Neural progenitor cell (in vitro differentiated cells): ENCODE measurements around the gene OBP2A. TPM values are rescaled to one million over a fixed set of nuclear protein-coding genes. Genes with fewer than 3 reads are reported as not detected.

ENCODE experiments used
- DNase-seq: peaks from one replicate; pipeline ENCODE4 v3.0.0-alpha.2; 2016; ENCODE audit warnings: low spot score
- H2AFZ ChIP-seq: fragments of 200-600 bp; sonication (generic); replicated peaks from 2 replicates; pipeline ENCODE4 v1.6.1; 2016; ENCODE audit warnings: antibody characterized with exemption
- H3F3A ChIP-seq: fragments of 200-600 bp; sonication (generic); 2 replicates; pipeline ENCODE4 v1.6.1; 2016; ENCODE audit warnings: antibody characterized with exemption, low read depth
- H3K27ac ChIP-seq: fragments of 200-600 bp; sonication (generic); 2 replicates; pipeline ENCODE4 v1.5.1; 2016; ENCODE audit warnings: mild to moderate bottlenecking
- H3K27me3 ChIP-seq: fragments of 200-600 bp; sonication (generic); 2 replicates; pipeline ENCODE4 v1.6.1; 2016; ENCODE audit warnings: mild to moderate bottlenecking, moderate library complexity
- H3K36me3 ChIP-seq: fragments of 200-600 bp; sonication (generic); 2 replicates; pipeline ENCODE4 v1.5.1; 2016
- H3K4me1 ChIP-seq: fragments of 200-600 bp; sonication (generic); 2 replicates; pipeline ENCODE4 v1.6.1; 2016; ENCODE audit warnings: mixed run types
- H3K4me2 ChIP-seq: fragments of 200-600 bp; sonication (generic); 2 replicates; pipeline ENCODE4 v1.6.1; 2016
- H3K4me3 ChIP-seq: fragments of 200-600 bp; sonication (generic); 2 replicates; pipeline ENCODE4 v1.5.1; 2016
- H3K79me2 ChIP-seq: fragments of 200-600 bp; sonication (generic); 2 replicates; pipeline ENCODE4 v1.6.1; 2016; ENCODE audit warnings: low read depth
- H3K9ac ChIP-seq: fragments of 200-600 bp; sonication (generic); 2 replicates; pipeline ENCODE4 v1.6.1; 2016
- H3K9me3 ChIP-seq: fragments of 200-600 bp; sonication (generic); 2 replicates; pipeline ENCODE4 v1.5.1; 2016; ENCODE audit warnings: low read depth
- H4K20me1 ChIP-seq: fragments of 200-600 bp; sonication (generic); 2 replicates; pipeline ENCODE4 v1.6.1; 2016; ENCODE audit warnings: low read depth
- H3K27ac Mint-ChIP-seq: 3 replicates; pipeline ENCODE4 v1.8.0; 2021; ENCODE audit warnings: mixed read lengths
- H3K27me3 Mint-ChIP-seq: 2 replicates; pipeline ENCODE4 v1.8.0; 2022; ENCODE audit warnings: low read depth, mild to moderate bottlenecking, inconsistent platforms, moderate library complexity, mixed read lengths; ENCODE audit not compliant: insufficient read depth
- H3K36me3 Mint-ChIP-seq: 3 replicates; pipeline ENCODE4 v1.8.0; 2021; ENCODE audit warnings: mixed read lengths
- H3K4me1 Mint-ChIP-seq: 3 replicates; pipeline ENCODE4 v1.8.0; 2021; ENCODE audit warnings: mixed read lengths
- H3K4me3 Mint-ChIP-seq: 3 replicates; pipeline ENCODE4 v1.8.0; 2021; ENCODE audit warnings: mild to moderate bottlenecking, moderate library complexity, mixed read lengths
- H3K9me3 Mint-ChIP-seq: 3 replicates; pipeline ENCODE4 v1.8.0; 2020; ENCODE audit warnings: mixed read lengths
- CTCF ChIP-seq: fragments of 200-600 bp; sonication (generic); IDR thresholded peaks from 2 replicates; pipeline ENCODE4 v1.5.1; 2017; ENCODE audit warnings: antibody characterized with exemption, mild to moderate bottlenecking
- EZH2 ChIP-seq: fragments of 200-600 bp; sonication (generic); IDR thresholded peaks from 2 replicates; pipeline ENCODE4 v1.6.1; 2017; ENCODE audit warnings: antibody characterized with exemption, mild to moderate bottlenecking, moderate library complexity
- EZH2phosphoT487 ChIP-seq: fragments of 200-600 bp; sonication (generic); IDR thresholded peaks from 2 replicates; pipeline ENCODE4 v1.6.1; 2017; ENCODE audit warnings: antibody characterized with exemption
- total RNA-seq: library from RNA; depleted of rRNA; stranded (reverse); fragments of >200 nt; gene quantifications from 2 replicates; pipeline ENCODE4 v1.2.3, GENCODE V29; 2015; ENCODE audit warnings: low replicate concordance

The OBP2A gene
- total RNA-seq, 1 donor from 2014 or later, result not detected

- TF ChIP-seq EZH2phosphoT487 (no peak), CTCF (no peak), EZH2 (no peak)
- no peaks in the 10 kb centered on the region for H3K9me3 ChIP-seq
- no peaks in the 10 kb centered on the region for H3F3A ChIP-seq
- H3K4me3 Mint-ChIP-seq, result no peak overlapping the region
- peaks cover 4% of the 10 kb centered on the region for H3K4me1 Mint-ChIP-seq
- H3K36me3 ChIP-seq, result no peaks in the 10 kb centered on the region
- peaks cover 11% of the 10 kb centered on the region for H3K9me3 Mint-ChIP-seq
- H3K9ac ChIP-seq, result no peak overlapping the region
- no peak for DNase-seq
- H4K20me1 ChIP-seq, result no peaks in the 10 kb centered on the region
- no peaks in the 10 kb centered on the region for H3K4me1 ChIP-seq
- no peaks in the 10 kb centered on the region for H3K79me2 ChIP-seq
- H3K27ac ChIP-seq, result no peak overlapping the region
- H3K27me3 ChIP-seq, result peaks cover 14% of the 10 kb centered on the region
- H3K4me3 ChIP-seq, result no peak overlapping the region
- no peak overlapping the region for H2AFZ ChIP-seq
- no peak overlapping the region for H3K4me2 ChIP-seq
- no peak overlapping the region for H3K27ac Mint-ChIP-seq
- peaks cover 6% of the 10 kb centered on the region for H3K27me3 Mint-ChIP-seq
- no peaks in the 10 kb centered on the region for H3K36me3 Mint-ChIP-seq
These were observed 50.3 kb downstream of the OBP2A start for GRCh38 chr9:135596211-135596610.

Other genes with a start within 250 kb of the OBP2A start
- gene PPP1R26, start 66.3 kb upstream of the OBP2A start, total RNA-seq, result 23.0 and 48.7 TPM in 2 replicates
- 23.4 and 43.4 TPM in 2 replicates for gene MRPS2, start 45.4 kb upstream of the OBP2A start, total RNA-seq
- gene LCN1, start 24.7 kb upstream of the OBP2A start, total RNA-seq, result not detected in 2 replicates
- not detected in 2 replicates for gene PAEP, start 15.6 kb downstream of the OBP2A start, total RNA-seq
- 0.12 and 0.80 TPM in 2 replicates for gene GLT6D1, start 93.4 kb downstream of the OBP2A start, total RNA-seq
- gene LCN9, start 117.2 kb downstream of the OBP2A start, total RNA-seq, result 2.4 and 6.6 TPM in 2 replicates
- not detected in 2 replicates for gene SOHLH1, start 153.4 kb downstream of the OBP2A start, total RNA-seq
- not detected in 2 replicates for gene KCNT1, start 156.1 kb downstream of the OBP2A start, total RNA-seq